HEK293 (cell line): ENCODE measurements around the gene PCDH18.
"Not testable (repeated sequence)": the region's sequence is repeated elsewhere in the genome, so short reads cannot be mapped to it uniquely, and the experiment has no call there.

Experiments
- CTCF ChIP-seq: fragments of 450-650 bp; formaldehyde crosslinking; IDR thresholded peaks from 2 replicates; pipeline ENCODE4 v1.5.1; 2016; ENCODE audit warnings: missing biosample characterization, missing genetic modification characterization
- OSR2 ChIP-seq: fragments of 450-650 bp; formaldehyde crosslinking; IDR thresholded peaks from 2 replicates; pipeline ENCODE4 v1.5.1; 2016; ENCODE audit warnings: missing biosample characterization, missing genetic modification characterization
- SETDB1 ChIP-seq: IDR thresholded peaks from one replicate; pipeline ENCODE4 v1.6.1; 2017; ENCODE audit warnings: mild to moderate bottlenecking, low read length, moderate library complexity, mixed read lengths; ENCODE audit not compliant: insufficient read length
- TCF7L2 ChIP-seq: IDR thresholded peaks from 2 replicates; pipeline ENCODE4 v1.6.1; 2011; ENCODE audit warnings: low read depth, mild to moderate bottlenecking, inconsistent platforms, low read length, moderate library complexity, borderline replicate concordance
- TRIM28 ChIP-seq: IDR thresholded peaks from 2 replicates; pipeline ENCODE4 v1.6.1; 2011; ENCODE audit warnings: low read length, control low read depth, borderline replicate concordance
- ZBTB21 ChIP-seq: fragments of 450-650 bp; formaldehyde crosslinking; IDR thresholded peaks from 2 replicates; pipeline ENCODE4 v1.5.1; 2017; ENCODE audit warnings: missing biosample characterization, missing genetic modification characterization
- ZBTB7A ChIP-seq: fragments of 450-650 bp; formaldehyde crosslinking; IDR thresholded peaks from 2 replicates; pipeline ENCODE4 v1.5.1; 2016; ENCODE audit warnings: low read depth, missing biosample characterization, missing genetic modification characterization
- ZNF157 ChIP-seq: fragments of 450-650 bp; formaldehyde crosslinking; IDR thresholded peaks from 2 replicates; pipeline ENCODE4 v1.5.1; 2016; ENCODE audit warnings: missing biosample characterization, missing genetic modification characterization
- ZNF214 ChIP-seq: fragments of 450-650 bp; formaldehyde crosslinking; IDR thresholded peaks from 2 replicates; pipeline ENCODE4 v1.5.1; 2017; ENCODE audit warnings: missing biosample characterization, mild to moderate bottlenecking, missing genetic modification characterization, borderline replicate concordance
- ZNF24 ChIP-seq: fragments of 450-650 bp; formaldehyde crosslinking; IDR thresholded peaks from 2 replicates; pipeline ENCODE4 v1.5.1; 2016; ENCODE audit warnings: missing biosample characterization, missing genetic modification characterization
- ZNF335 ChIP-seq: fragments of 450-650 bp; formaldehyde crosslinking; conservative IDR thresholded peaks from 2 replicates; pipeline ENCODE4 v1.5.1; 2016; ENCODE audit warnings: missing biosample characterization, missing genetic modification characterization
- ZNF513 ChIP-seq: fragments of 450-650 bp; IDR thresholded peaks from 2 replicates; pipeline ENCODE4 v1.5.1; 2018; ENCODE audit warnings: missing biosample characterization, missing genetic modification characterization

GRCh38 chr4:137479657-137480056, 52.6 kb downstream of the PCDH18 start:
- not testable (repeated sequence) for TF ChIP-seq TRIM28; ZNF157 (tag by site-specific recombination); OSR2 (tag by site-specific recombination); ZBTB7A (tag by site-specific recombination); CTCF (tag by site-specific recombination); ZNF513; TCF7L2; ZNF335 (tag by site-specific recombination); ZBTB21 (tag by site-specific recombination); SETDB1; ZNF24 (tag by site-specific recombination); ZNF214
